ELF-1 (cell line): ENCODE measurements around the gene CLCN7.
A peak's percentile ranks its signal among the peaks of the same experiment; 100 is the strongest.

Experiments used
- DNase-seq: peaks from one replicate; pipeline ENCODE4 v3.0.0-alpha.2; 2016; ENCODE audit warnings: low read depth, low spot score

The CLCN7 gene

GRCh38 chr16:1431497-1432270 is 43.1 kb downstream of the CLCN7 start:
- no peak for DNase-seq

GRCh38 chr16:1430759-1431496 is 43.9 kb downstream of the CLCN7 start, which contains the start of gene PERCC1:
Gene PERCC1 (plus strand): TSS chr16:1431078. CDS start chr16:1432594, 1,516 bp downstream.
- no peak for DNase-seq

- no peak for DNase-seq
Measured at GRCh38 chr16:1430214-1430758, 44.5 kb downstream of the CLCN7 start.

DNA sequence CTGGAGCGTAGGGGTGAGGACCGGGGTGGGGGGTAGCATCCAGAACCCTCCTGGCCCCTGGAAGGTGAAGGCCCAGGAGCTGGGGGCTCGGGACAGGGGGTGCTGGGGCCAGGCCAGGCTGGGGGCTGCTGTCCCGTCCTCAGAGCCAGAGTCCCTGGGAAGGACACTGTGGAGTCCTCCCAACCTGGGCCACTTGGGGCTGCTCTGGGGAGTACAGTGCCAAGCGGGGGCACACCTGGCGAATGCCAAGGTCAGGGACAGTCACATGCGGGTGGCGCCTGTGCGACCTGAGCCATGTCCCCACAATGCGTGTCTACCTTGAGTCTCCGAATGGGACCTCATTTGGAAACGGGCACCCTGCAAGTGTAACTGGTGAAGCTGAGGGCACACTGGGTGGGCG is 45.2 kb downstream of the CLCN7 start:
- DNase-seq: no peak

- no peak for DNase-seq
Measured at GRCh38 chr16:1429012-1429411, 45.8 kb downstream of the CLCN7 start.

- DNase-seq: peak; percentile 57
Measured at GRCh38 chr16:1428511-1428910, 46.3 kb downstream of the CLCN7 start.

DNA sequence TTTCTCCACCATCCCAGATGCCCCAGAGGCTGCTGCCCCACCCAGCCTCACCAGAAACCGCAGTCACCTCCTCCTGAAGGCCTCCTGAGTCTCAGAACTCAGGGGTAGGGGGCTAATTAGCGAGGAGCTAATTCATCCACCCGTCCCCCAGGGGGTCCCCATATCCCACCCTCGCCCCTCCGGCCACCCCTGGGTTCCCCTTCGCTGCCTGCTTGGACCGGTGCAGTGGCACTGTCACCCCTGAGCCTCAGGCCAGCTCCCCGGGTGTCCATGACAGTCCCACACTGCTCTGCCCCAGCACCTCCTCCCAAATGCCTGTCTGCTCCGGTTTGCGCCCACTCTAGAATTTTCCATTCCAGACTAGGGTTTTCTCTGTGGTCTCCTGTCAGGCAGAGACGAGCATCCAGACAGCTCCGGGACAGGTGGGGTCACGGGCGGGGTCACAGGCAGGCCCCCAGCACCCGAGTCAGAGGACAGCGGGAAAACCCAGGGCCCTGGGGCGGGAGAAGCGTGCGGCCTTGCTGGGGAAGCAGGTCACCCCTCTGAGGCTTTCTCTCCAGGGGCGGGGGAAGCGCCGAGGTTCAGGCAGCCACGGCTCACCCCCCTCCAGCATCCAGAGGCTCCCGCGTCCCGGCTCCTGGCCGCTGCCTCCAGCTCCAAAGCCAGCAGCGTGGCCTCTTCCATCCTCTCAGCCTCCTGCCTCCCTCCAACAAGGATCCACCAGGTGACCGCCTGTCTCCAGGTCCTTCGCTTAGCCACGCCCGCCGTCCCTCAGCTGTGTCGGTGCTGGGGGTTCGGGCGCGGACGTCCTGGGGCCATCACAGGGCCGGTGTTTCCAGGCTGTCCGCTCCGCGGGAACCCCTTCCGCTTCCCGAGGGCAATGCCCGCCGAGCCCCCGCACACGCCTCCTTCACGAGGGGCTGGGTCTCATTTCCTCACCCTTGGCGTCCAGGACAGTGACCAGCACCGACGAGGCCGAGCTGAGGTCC is 47.1 kb downstream of the CLCN7 start:
- DNase-seq: peak; percentile 15

DNA sequence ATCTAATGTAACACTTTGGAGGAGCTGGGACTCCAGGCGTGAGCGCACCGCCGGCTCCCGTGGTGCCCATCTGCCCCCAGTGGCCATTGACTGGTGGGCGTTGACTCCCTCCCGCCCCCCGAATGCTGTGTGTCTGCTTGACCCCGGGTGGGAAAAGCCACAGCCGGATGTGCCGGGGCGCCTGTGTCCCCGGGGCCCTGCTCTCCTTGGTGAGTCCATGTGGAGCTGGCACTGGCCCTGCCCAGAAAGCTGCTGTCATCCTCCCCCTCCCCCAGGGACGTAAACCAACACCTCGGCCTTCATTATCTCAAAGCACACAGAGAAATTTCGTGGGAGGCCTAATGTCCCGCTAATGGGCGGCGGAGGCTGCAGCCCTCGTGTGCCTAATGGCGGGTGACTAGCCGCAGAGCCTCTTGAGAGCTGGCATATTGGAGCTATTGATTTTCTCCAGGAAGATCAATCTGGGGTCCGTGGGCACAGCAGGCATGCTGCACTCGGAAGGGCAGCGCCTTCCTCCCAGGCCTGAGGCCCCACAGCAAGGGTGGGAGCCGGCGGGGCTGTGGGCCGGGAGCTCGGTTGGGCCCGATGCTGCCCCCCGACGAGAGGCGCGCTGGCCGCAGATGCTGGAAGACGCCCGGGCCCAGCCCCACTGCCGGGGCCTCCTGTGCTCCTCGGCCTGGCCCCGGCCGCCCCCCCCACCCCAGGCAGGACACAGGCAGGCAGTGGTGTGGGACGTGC is 47.9 kb downstream of the CLCN7 start:
- peak; percentile 31 for DNase-seq

DNA sequence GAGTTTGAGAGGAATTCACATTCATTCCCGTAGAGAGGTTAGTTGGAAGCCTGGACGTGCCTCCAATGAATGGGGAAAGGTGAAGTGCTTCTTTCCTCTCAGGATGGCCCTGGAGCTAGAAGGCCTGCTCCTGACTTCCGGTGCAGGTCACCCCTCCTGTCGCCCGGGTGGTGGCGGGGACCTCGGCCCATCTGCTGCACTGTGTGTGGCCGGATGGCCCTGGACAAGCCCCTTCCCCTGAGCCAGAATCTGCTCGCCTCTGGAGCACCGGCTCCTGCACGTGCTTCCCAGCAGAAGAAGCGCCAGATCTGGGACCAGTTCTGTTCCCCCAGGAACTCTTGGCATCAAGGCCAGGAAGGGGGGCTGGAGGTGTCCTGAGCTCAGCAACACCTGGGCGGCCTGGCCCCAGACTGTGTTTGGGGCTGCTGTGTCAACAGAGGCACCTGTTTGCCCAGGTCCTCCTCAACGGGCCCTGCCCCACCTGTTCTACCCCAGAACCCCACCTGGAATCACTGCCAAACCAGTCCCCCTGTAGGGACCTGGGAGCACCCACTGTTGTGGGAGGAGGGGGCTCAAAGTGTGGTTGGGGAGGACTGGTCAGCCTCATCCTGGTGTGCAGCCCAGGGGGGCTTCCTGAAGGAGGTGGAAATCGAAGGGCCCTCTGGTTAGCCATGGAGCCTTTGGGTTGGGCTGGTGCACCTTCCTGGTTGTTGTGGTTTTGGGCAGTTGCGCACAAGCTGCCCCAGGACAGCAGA is 49.0 kb downstream of the CLCN7 start:
- no peak for DNase-seq

- DNase-seq: no peak
Measured at GRCh38 chr16:1424028-1424427, 50.8 kb downstream of the CLCN7 start.

- no peak for DNase-seq
Measured at GRCh38 chr16:1422076-1422475, 52.8 kb downstream of the CLCN7 start.

GRCh38 chr16:1420111-1420539 is 54.7 kb downstream of the CLCN7 start:
- no peak for DNase-seq

DNA sequence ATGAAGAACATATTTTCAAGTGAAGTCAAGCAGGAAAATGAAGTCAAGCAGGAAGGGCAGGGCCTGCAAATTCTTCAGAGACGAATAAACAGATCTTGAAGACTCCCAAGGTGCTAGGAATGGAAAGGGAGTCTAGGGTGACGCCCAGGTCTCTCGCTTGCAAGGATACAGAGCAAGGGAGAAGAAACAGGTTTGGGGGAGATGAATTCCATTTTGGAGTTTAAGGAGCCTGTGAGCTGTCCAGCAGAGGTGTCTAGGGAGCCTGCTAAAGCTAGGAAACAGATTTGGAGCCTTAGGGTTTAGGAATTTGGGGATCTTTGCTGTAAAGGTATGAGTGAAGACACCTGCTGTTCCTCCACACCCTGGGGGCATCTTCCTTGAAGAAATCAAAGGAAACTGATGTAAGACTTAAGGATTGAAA is 58.3 kb downstream of the CLCN7 start:
- peak; percentile 69 for DNase-seq

DNA sequence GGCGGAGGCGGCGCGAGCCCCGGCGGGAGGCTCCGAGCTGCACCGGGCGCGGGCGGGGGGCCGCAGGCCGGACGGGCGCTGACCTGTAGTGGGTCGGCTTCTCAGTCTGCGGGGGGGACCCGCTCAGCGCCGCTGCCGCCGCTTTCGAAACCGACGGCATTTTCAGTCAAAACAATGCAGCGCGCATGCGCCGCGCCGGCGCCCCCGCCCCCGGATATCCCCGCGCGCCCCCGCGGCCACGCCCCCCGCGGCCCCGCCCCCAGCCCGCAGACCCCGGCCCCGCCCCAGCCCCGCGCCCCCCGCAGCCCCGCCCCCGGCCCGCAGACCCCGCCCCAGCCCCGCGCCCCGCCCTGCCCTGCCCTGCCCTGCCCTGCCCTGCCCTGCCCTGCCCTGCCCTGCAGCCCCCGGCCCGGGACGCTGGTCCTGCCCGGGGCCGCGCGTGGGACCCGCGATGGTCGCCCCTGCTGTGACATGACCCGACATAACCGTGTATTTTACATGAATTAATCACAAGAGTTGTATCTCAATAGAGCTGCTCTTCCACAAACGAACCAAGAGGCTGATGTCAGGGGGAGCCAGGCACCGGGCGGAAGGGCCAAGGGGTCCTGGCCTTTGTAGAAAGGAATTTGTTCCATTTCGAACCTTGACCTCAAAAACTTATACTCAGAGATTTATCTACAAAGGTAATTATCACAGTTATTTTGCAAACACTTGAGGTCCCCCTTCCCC is 60.1 kb downstream of the CLCN7 start, which contains the start of gene UNKL:
TSS of gene UNKL (minus strand) at position 173 of the 729 bp plus-strand sequence. CDS start at position 160, 13 bp downstream.
- peak; percentile 61 for DNase-seq

DNA sequence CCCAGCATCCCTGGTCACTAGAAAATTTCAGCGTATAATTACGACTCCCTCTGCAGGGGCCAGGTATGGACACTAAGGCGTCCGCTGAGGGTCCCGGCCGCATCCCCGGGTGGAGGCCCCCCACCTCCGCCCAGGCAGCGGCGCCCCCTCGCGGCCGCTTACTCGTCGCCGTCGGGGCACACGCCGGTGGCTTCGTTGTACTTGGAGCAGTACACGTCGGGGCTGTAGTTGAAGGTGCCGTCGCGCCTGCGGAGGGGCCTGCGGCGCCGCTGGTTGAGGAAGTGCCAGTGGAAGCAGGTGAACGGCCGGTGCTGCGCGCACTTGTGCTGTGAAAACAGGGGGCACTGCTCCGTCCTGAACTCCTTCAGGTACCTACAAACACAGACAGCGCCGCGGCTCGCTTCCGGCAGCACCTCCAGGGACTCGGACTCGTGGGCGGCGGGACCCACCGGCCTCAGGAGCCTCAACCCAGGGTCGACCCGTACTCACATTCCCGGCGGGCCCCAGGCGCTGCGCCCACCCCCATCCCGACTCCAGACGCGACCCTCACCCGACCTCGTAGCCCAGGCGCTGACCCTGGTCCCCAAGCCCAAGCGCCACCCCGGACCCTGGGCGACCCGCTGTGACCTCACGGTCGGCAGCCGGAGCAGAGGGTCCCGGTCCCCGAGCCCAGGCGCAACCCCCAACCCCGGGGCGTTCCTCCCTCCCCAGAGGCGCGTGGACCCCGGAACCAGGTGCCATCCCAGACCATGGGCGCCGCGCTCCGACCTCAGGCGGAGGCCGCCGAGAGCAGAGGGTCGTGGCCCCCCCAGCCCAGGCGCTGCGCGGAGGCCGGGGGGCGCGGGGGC is 60.9 kb downstream of the CLCN7 start:
- DNase-seq: peak; percentile 84

DNA sequence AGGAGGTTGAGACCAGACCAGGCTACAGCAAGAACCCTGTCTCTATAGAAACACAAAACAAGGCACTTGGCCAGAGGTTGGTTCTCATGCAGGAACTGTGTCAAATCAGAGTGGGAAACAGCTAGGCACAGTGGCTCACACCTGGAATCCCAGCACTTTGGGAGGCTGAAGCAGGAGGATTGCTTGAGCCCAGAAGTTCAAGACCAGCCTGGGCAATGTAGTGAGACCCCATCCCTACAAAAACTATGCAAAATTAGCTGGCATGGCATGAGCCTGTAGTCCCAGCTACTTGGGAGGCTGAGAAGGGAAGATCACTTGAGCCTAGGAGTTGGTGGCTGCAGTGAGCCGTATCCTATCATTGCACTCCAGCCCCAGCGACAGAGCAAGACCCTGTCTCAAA is 62.0 kb downstream of the CLCN7 start:
- DNase-seq: no peak

DNA sequence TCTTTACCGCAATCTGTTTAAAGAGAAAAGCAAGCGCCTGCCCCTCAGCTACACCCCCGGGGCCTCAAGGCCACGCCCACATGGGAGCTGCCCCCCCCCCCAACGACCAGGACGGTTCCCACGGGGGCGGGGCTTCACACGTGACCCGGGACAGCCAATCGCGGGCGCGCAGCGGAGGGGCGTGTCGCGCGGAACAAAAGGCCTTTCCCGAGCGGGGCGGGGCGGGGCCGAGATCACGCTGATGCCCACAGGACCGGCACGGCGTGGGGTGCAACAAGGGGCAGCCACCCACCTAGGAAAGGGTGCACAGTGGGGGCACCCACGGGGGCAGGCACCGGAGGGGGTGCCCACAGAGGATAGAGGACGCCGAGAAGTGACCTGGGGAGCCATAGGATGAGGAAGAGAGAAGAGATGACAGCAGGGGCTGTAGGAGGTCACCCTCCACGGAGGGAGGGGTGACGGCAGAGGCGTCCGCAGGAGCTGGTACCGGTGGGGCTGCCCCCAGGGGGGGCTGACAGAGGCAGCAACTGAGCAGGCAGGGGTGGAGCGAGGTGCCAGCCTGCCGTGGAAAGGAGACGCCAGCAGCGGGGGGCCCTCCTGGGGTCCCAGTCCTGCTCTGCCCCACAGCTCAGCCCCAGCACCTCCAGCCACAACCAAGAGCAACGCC is 66.5 kb downstream of the CLCN7 start:
- peak; percentile 90 for DNase-seq

GRCh38 chr16:1407753-1408152 is 67.1 kb downstream of the CLCN7 start:
- no peak for DNase-seq
